ENCODE data around the gene CLCN2.

CLCN2 gene

DNA sequence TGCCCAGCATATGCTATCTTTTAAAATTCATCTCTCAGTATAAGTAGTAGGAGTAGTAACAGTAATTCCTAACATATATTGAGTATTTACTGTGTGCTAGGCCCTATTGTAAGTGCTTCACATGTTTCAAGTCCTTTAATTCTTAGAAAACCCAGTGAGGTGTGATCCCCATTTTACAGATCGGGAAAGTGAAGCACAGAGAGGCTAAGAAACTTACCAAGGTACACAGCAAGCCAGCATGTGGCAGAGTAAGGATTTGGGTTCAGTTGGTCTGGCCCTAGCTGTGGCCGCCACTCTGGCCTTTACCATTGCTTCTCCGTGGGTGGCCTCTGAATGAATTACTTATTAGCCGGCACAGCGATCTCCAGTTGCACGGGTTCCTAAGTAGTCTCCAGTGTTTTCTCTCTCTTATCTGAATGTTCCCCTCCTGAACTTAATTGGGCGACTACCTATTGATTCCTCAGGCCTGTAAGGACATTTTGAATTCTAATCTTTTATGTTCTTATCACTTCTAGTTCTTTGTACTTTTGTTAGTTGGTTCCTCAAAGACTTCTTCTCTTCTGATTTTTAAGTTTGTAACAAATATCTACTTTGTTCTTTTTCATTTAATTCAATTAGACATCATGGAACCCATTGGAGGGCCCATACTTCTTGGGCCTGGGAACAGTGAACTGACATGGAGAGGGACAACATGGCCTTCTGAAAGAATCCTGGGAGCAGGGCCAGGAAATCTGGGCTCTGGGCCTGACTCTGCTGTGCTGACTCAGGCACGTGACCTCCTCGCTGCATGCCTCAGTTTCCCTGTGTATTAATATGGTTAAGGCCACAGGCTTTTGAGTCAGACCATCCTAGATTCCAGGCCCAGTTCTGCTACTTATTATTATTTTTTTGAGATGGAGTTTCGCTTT lies 11.6 kb downstream of the CLCN2 start:
- no peak for TF ChIP-seq GATA3 (IDR thresholded peaks at IDR 0.05; ENCODE audit: low read depth, low read length)
- TF ChIP-seq GATA2 (IDR thresholded peaks at IDR 0.05; ENCODE audit: low read depth, low read length) = no peak

DNA sequence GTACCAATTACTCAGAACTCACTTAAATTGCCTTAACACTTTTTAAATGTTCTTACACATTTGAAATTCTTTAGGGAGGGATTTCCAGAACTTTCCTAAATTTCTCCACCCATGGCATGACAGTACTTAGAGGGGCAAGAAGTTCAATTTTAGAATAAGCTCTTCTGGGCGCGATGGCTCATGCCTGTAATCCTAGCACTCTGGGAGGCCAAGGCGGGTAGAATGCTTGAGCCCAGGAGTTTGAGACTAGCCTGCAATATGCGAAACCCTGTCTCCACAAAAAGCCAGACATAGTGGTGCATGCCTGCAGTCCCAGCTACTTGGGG lies 13.4 kb downstream of the CLCN2 start:
- no peak for TF ChIP-seq GATA3 (IDR thresholded peaks at IDR 0.05; ENCODE audit: low read depth, low read length)
- TF ChIP-seq GATA2 (IDR thresholded peaks at IDR 0.05; ENCODE audit: low read depth, low read length) = no peak

DNA sequence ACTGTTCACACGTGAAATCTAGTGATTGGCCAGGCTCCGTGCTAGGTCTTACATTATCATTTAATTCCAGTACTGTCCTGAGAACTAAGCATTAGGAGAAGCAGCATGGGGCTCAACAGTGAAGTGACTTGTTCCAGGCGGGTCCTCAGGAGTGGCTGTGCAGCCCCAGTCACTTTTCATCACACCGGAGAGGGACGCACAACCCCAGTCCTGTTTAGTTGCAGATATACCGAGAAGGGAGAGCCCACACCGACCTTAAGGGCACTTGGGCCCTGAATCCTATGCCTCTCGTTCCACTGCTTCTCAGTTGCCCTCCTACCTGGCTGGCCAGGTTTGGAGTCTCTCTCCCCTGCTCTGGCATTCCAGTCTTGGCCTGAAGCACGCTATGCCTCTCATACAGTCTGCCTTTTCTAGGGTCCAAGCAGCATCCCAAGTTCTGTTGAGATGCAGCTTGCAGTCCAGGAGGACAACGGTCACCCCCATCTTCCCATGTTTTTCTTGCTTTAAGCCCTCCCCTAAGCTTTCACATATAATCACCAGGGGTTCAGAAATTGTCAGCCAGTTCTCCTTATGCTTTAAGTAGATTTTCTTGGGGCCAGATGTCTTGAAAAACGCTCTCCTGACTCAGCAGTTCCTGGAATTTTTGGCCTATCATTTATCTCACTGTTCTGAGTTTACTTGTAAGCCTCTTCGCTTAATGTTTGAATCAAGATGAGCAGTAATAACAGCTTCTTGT lies 13.9 kb downstream of the CLCN2 start:
- TF ChIP-seq GATA2 (IDR thresholded peaks at IDR 0.05; ENCODE audit: low read depth, low read length) (no peak), GATA3 (IDR thresholded peaks at IDR 0.05; ENCODE audit: low read depth, low read length) (no peak)

DNA sequence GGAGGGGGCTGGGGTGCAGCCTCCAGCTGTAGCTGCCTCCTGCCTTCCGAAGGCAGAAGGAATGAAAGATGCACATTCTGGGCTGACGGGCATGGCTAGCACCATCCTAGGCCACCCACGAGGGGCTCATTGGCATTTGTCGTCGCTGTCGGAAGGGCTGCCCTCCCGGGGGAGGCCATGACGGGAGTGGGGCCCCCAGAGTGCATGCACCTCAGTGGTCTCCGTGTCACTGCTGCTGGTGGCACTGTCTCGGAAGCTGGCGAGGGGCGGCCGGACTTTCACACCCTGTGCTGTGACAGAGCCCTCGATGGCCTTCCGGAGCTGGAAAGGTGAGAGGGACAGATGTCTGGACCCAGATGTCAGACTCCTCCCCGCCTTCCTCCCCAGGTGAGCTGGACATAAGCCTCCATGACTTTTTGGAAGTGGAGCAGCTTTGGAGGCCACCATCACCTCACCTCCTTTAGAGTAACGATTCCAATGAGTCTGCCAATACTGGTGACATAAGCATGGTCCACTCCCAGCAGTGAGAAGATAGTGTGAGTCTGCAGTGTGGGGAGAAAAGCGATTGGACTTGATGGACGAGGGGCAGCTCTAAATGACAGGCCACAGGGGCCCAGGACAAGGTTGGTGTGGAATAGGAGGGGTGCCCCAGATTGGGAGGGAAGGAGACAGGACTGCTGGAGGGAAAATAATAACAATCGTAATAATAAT lies 14.8 kb downstream of the CLCN2 start:
- TF ChIP-seq GATA2 (IDR thresholded peaks at IDR 0.05; ENCODE audit: low read depth, low read length) (no peak), GATA3 (IDR thresholded peaks at IDR 0.05; ENCODE audit: low read depth, low read length) (no peak)

DNA sequence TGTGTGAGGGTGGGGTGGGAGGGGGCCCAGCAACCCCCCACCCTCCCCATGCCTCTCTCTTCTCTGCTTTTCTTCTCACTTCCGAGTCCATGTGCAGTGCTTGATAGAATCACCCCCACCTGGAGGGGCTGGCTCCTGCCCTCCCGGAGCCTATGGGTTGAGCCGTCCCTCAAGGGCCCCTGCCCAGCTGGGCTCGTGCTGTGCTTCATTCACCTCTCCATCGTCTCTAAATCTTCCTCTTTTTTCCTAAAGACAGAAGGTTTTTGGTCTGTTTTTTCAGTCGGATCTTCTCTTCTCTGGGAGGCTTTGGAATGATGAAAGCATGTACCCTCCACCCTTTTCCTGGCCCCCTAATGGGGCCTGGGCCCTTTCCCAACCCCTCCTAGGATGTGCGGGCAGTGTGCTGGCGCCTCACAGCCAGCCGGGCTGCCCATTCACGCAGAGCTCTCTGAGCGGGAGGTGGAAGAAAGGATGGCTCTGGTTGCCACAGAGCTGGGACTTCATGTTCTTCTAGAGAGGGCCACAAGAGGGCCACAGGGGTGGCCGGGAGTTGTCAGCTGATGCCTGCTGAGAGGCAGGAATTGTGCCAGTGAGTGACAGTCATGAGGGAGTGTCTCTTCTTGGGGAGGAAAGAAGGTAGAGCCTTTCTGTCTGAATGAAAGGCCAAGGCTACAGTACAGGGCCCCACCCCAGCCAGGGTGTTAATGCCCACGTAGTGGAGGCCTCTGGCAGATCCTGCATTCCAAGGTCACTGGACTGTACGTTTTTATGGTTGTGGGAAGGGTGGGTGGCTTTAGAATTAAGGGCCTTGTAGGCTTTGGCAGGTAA lies 15.9 kb downstream of the CLCN2 start:
- TF ChIP-seq GATA2 (IDR thresholded peaks at IDR 0.05; ENCODE audit: low read depth, low read length) (no peak), GATA3 (IDR thresholded peaks at IDR 0.05; ENCODE audit: low read depth, low read length) (no peak)

DNA sequence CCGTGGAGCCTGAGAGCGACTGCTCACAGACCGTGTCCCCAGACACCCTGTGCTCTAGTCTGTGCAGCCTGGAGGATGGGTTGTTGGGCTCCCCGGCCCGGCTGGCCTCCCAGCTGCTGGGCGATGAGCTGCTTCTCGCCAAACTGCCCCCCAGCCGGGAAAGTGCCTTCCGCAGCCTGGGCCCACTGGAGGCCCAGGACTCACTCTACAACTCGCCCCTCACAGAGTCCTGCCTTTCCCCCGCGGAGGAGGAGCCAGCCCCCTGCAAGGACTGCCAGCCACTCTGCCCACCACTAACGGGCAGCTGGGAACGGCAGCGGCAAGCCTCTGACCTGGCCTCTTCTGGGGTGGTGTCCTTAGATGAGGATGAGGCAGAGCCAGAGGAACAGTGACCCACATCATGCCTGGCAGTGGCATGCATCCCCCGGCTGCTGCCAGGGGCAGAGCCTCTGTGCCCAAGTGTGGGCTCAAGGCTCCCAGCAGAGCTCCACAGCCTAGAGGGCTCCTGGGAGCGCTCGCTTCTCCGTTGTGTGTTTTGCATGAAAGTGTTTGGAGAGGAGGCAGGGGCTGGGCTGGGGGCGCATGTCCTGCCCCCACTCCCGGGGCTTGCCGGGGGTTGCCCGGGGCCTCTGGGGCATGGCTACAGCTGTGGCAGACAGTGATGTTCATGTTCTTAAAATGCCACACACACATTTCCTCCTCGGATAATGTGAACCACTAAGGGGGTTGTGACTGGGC lies 16.7 kb downstream of the CLCN2 start:
- TF ChIP-seq GATA2 (IDR thresholded peaks at IDR 0.05; ENCODE audit: low read depth, low read length) (no peak), GATA3 (IDR thresholded peaks at IDR 0.05; ENCODE audit: low read depth, low read length) (no peak)

DNA sequence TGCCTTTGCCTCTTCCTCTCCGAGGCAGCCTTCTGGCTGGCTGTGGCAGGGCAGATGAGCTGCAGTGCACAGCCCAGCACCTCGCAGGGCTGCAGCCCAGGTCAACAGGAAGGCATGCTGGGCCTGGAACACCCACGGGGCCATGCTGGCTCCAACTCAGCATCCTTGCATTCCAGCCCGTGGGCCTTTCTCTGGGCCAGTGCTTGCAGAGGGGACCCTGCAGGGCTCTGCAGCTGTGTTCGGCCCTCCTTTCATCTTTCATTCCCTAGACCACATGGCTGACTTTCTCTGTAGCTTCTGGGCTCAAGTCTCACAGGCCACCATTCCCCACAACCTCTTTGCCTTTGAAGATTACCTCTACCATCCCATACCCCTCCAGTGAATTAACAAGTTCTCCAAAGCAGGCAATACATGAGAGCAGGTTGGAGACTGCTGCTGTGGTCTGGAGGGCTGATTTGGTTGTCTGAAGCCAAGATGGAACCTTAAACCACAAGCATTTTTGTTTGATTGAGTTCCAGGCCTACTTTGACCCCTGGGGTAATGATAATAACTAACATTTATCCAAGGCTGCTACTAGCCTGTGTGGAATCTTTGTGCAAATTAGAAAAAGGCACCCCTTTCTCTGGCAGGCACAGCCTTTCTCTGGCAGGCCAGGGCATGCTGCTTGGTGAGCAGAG lies 18.1 kb downstream of the CLCN2 start:
- TF ChIP-seq GATA2 (IDR thresholded peaks at IDR 0.05; ENCODE audit: low read depth, low read length) (no peak), GATA3 (IDR thresholded peaks at IDR 0.05; ENCODE audit: low read depth, low read length) (no peak)

DNA sequence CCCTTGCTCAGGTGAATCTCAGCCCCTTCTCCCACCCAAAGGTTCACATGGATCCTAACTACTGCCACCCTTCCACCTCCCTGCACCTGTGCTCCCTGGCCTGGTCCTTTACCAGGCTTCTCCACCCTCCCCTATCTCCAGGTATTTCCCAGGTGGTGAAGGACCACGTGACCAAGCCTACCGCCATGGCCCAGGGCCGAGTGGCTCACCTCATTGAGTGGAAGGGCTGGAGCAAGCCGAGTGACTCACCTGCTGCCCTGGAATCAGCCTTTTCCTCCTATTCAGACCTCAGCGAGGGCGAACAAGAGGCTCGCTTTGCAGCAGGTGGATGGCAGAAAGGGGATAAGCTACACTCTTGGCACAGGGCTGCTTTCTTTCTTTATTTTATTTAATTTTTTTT lies 19.5 kb downstream of the CLCN2 start:
- TF ChIP-seq GATA3 (IDR thresholded peaks at IDR 0.05; ENCODE audit: low read depth, low read length) (no peak), GATA2 (IDR thresholded peaks at IDR 0.05; ENCODE audit: low read depth, low read length) (no peak)

DNA sequence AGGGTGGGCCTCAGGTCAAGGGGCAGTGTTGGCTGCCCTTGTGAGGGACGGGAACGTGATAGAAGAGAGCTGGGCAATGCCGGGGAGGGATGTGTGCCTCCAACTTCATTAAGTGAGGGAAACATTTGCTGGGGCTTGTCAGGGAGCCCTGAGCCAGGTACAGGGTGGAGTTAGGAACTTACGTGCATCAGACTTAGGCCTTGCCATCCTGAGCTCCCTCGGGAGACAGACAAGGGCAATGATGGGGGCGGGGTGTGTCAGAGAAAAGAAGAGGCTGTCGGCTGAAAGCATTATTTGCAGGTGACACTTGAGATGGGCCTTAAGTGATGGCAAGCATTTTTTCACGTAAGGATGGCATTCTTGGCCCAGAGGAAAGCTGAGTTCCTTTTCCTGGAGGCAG lies 22.4 kb downstream of the CLCN2 start:
- TF ChIP-seq GATA3 (IDR thresholded peaks at IDR 0.05; ENCODE audit: low read depth, low read length) (no peak), GATA2 (IDR thresholded peaks at IDR 0.05; ENCODE audit: low read depth, low read length) (no peak)

DNA sequence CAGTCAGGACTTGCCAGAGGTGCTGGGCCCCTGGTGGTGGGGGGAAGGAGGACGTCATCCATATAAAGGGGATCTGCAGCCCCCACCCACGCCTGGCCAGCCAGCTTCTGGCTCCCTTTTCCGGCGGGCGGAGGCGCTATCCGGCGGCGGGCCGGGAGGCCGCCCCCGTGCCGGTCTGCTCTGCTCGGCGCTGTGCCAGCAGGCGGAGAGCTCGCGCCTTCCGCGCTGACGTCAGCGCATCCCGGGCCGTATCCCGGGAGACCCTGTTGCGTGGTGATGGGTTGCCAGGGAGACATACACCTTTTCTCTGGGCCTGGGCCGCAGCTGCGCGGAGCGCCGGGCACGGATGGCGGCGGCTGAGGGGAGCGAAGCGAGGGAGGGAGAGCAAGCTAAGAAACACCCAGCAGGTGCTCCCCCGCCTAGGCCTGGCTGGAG lies 22.9 kb downstream of the CLCN2 start:
- TF ChIP-seq GATA2 (IDR thresholded peaks at IDR 0.05; ENCODE audit: low read depth, low read length) = no peak
- no peak for TF ChIP-seq GATA3 (IDR thresholded peaks at IDR 0.05; ENCODE audit: low read depth, low read length)

DNA sequence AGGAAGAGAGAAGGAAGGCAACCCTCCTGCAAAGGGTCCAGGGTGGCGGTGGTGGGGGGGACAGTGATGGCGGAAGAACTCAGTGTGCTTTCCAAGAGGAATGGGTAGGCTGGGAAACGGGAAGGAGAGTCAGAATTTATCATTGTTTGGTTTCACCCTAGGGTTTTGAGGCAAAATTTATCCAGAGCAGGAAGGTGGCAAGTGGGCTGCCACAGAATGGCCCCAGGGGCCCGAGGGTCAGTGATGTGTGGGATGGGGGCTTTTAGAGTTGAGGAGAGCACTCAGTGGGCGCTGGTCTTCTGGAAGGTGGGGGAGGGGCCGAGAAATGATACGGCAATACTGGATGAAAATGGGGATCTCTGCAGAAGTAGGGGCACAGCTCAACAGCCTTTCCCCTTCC lies 23.4 kb downstream of the CLCN2 start:
- no peak for TF ChIP-seq GATA2 (IDR thresholded peaks at IDR 0.05; ENCODE audit: low read depth, low read length)
- TF ChIP-seq GATA3 (IDR thresholded peaks at IDR 0.05; ENCODE audit: low read depth, low read length) = no peak

DNA sequence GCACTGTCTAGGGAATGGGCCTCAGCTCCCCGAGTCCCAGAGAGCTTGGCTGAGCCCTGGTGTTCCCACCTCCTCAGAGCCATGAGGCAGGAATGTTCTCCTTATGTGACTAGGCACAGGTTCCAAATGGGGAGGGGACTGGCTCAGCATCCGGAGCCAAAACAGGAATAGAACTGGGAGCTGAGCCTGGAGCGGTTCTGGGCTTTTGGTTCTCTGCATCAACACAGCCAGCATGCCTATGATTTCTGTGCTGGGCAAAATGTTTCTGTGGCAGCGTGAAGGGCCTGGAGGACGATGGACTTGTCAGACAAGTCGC lies 24.0 kb downstream of the CLCN2 start, which contains the start of gene FAM131A:
TSS of gene FAM131A (plus strand) at position 202 of the 316 bp plus-strand sequence. CDS start at position 233, 31 bp downstream.
- TF ChIP-seq GATA3 (IDR thresholded peaks at IDR 0.05; ENCODE audit: low read depth, low read length) (no peak), GATA2 (IDR thresholded peaks at IDR 0.05; ENCODE audit: low read depth, low read length) (no peak)
